Measurements from ENCODE around the gene PMM1. TPM values are rescaled to one million over a fixed set of nuclear protein-coding genes. Genes with fewer than 3 reads are reported as not detected.
"Not testable (repeated sequence)": the region's sequence is repeated elsewhere in the genome, so short reads cannot be mapped to it uniquely, and the experiment has no call there.

Gene PMM1
- total and polyA plus RNA-seq, 4 experiments from 2014 or later, result 31.7 to 45.7 (median 32.5) TPM

DNA sequence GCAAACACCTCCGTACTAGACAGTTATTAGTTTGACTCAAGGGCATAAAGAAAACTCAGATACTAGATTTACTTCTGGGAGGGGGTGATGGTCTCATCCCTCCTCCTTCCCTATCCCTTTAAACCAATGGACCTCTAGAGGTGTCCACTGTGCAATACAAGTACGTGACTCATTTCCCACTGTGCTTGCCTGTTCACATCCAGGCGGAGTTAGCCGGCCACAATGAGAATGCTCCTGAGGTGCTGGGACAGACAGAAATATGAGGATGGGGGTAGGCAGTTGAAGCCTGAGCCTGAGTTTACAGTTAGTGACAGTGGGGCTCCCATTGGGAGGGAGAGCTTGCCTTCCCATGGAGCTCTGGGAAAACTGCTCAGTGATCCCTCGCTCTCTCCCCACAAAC is 8.4 kb upstream of the PMM1 start:
- no peaks in the 10 kb centered on the region for H3K9me3 ChIP-seq (ENCODE audit: control insufficient read depth in 1 of 2, low read length in 2 of 2)
- no peaks in the 10 kb centered on the region for H3K9me3 Mint-ChIP-seq
- no peak for DNase-seq
- H3K27ac ChIP-seq (ENCODE audit: low read depth, low read length), result no peak overlapping the region
- no peaks in the 10 kb centered on the region for H3K27me3 ChIP-seq (ENCODE audit: insufficient read depth, low read length)
- POLR2A ChIA-PET (ENCODE audit: partially characterized antibody), result interaction anchor here (1.2 to 1.9 kb wide), 4 partner anchors 9 to 54 kb away, joined by 3 to 7 read pairs (median 4); partner anchors contain the start of genes PMM1 and POLR3H
- peaks cover 13% of the 10 kb centered on the region for H3K36me3 ChIP-seq (ENCODE audit: insufficient read depth, low read length)
- CTCF ChIA-PET (ENCODE audit: partially characterized antibody), result interaction anchor here (1.2 to 2.2 kb wide), 9 partner anchors 9 to 197 kb away, joined by 3 to 10 read pairs (median 3); partner anchors contain the start of genes PMM1 and POLR3H
- H3K4me1 Mint-ChIP-seq, result peaks cover 6 to 10% (median 9%) of the 10 kb centered on the region in 4 donors
- intact Hi-C loops (cut with micrococcal nuclease), result loop anchor here (5.0 kb wide), 1 partner anchor 196 kb away; no protein-coding TSS in a partner anchor
- peaks cover 13 to 20% of the 10 kb centered on the region in 2 donors for H3K36me3 Mint-ChIP-seq
- H3K4me3 Mint-ChIP-seq, result no peak overlapping the region
- peaks cover 7% of the 10 kb centered on the region for H3K4me1 ChIP-seq (ENCODE audit: insufficient read depth, low read length)
- no peak overlapping the region for H3K27ac Mint-ChIP-seq
- H3K27me3 Mint-ChIP-seq, result no peaks in the 10 kb centered on the region
- H3K4me3 ChIP-seq (ENCODE audit: low read length in 2 of 2), result no peak overlapping the region

DNA sequence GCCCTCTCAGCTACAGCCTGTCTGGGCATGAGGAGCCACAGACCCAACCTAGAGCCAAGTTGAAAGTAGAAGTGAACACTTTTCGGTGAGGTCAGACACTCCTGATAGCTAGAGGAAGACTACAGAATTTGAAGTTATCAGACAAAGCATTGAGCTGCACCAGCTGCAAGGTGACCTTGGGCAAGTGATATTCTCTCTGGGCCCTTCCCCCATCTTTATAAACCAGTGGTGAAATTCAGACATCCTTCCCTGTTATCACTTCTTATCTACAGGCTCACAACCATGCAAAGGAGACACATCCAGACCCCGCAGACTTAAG is 8.0 kb upstream of the PMM1 start:
- no peak for DNase-seq
- H3K9me3 Mint-ChIP-seq, result no peaks in the 10 kb centered on the region
- H3K4me1 Mint-ChIP-seq, result peaks cover 3 to 5% (median 4%) of the 10 kb centered on the region in 4 donors
- Histone ChIP-seq H3K36me3 (ENCODE audit: insufficient read depth, low read length) (peaks cover 8% of the 10 kb centered on the region), H3K9me3 (ENCODE audit: control insufficient read depth in 1 of 2, low read length in 2 of 2) (no peaks in the 10 kb centered on the region), H3K27ac (ENCODE audit: low read depth, low read length) (no peak overlapping the region), H3K4me3 (ENCODE audit: low read length in 2 of 2) (no peak overlapping the region), H3K4me1 (ENCODE audit: insufficient read depth, low read length) (peaks cover 4% of the 10 kb centered on the region), H3K27me3 (ENCODE audit: insufficient read depth, low read length) (no peaks in the 10 kb centered on the region)
- no peaks in the 10 kb centered on the region for H3K27me3 Mint-ChIP-seq
- H3K27ac Mint-ChIP-seq, result no peak overlapping the region
- peaks cover 9 to 16% of the 10 kb centered on the region in 2 donors for H3K36me3 Mint-ChIP-seq
- intact Hi-C loops (cut with micrococcal nuclease), result loop anchor here (5.0 kb wide), 1 partner anchor 195 kb away; no protein-coding TSS in a partner anchor
- POLR2A ChIA-PET (ENCODE audit: partially characterized antibody), result interaction anchor here (1.2 to 1.9 kb wide), 5 partner anchors 8 to 53 kb away, joined by 3 to 7 read pairs (median 4); partner anchors contain the start of genes DESI1, PMM1, POLR3H and XRCC6
- CTCF ChIA-PET (ENCODE audit: partially characterized antibody), result interaction anchor here (1.1 to 2.2 kb wide), 10 partner anchors 8 to 196 kb away, joined by 3 to 10 read pairs (median 3); partner anchors contain the start of genes PMM1 and POLR3H
- H3K4me3 Mint-ChIP-seq, result no peak overlapping the region

DNA sequence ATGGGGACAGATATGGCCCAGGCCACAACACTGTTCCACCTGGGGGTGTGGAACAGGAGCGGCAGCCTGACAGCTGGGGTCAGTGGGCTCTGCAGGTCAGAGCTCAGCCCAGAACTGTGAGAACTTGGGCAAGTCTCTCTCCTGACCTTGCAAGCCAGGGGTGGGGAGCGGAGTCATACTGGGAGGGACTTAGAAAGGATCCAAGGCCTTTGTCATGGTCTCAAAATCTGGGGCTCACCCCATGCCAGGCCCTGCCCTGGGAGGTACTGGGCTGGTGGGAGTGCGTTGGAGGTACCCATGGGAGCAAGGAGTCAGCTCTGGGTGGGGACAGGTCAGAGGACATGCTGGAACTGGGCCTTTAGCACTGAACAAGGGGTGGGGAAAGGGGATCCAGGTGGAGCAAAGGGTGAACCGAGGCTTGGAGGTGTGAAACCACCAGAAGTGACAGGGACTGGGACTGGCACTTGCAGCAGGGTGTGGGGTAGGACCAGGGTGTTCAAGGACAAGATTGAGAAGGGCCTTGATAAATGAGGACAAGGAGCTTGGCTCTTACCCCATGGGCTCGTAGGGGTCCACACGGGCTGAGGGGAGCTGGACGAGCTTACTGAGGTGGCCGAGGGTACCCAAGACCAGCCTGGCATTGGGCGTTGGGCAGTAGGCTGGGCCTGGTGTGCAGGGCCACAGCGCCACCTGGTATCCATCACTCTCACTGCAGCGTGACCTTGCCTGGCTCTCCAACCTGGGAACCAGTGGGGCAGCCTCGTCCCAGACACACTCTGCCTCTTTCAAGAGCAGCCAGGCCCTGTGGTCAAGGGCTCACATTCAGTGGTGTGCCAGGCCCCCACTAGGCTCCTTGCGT is 7.4 kb upstream of the PMM1 start:
- peak overlapping the region in 1 of 7 donors; percentile 37 for H3K27ac Mint-ChIP-seq
- H3K27ac ChIP-seq (ENCODE audit: low read depth, low read length), result no peak overlapping the region
- POLR2A ChIA-PET (ENCODE audit: partially characterized antibody), result interaction anchor here (1.2 to 1.9 kb wide), 4 partner anchors 15 to 53 kb away, joined by 3 to 5 read pairs (median 4); partner anchors contain the start of genes DESI1, POLR3H and XRCC6
- H3K4me3 Mint-ChIP-seq, result no peak overlapping the region
- H3K4me1 Mint-ChIP-seq, result no peaks in the 10 kb centered on the region
- H3K4me1 ChIP-seq (ENCODE audit: insufficient read depth, low read length), result no peaks in the 10 kb centered on the region
- no peaks in the 10 kb centered on the region for H3K27me3 ChIP-seq (ENCODE audit: insufficient read depth, low read length)
- no peaks in the 10 kb centered on the region for H3K9me3 Mint-ChIP-seq
- DNase-seq, result peak in 3 of 5 donors; percentile 14 to 31 (median 19)
- H3K27me3 Mint-ChIP-seq, result no peaks in the 10 kb centered on the region
- H3K4me3 ChIP-seq (ENCODE audit: low read length in 2 of 2), result no peak overlapping the region
- H3K36me3 ChIP-seq (ENCODE audit: insufficient read depth, low read length), result peaks cover 3% of the 10 kb centered on the region
- H3K36me3 Mint-ChIP-seq, result peaks cover 5 to 12% of the 10 kb centered on the region in 2 donors
- H3K9me3 ChIP-seq (ENCODE audit: control insufficient read depth in 1 of 2, low read length in 2 of 2), result no peaks in the 10 kb centered on the region
- intact Hi-C loops (cut with micrococcal nuclease), result loop anchor here (5.0 kb wide), 1 partner anchor 195 kb away; no protein-coding TSS in a partner anchor
- CTCF ChIA-PET (ENCODE audit: partially characterized antibody), result interaction anchor here (0.6 to 2.2 kb wide), 11 partner anchors 8 to 196 kb away, joined by 3 to 10 read pairs (median 3); partner anchors contain the start of genes PMM1 and POLR3H

DNA sequence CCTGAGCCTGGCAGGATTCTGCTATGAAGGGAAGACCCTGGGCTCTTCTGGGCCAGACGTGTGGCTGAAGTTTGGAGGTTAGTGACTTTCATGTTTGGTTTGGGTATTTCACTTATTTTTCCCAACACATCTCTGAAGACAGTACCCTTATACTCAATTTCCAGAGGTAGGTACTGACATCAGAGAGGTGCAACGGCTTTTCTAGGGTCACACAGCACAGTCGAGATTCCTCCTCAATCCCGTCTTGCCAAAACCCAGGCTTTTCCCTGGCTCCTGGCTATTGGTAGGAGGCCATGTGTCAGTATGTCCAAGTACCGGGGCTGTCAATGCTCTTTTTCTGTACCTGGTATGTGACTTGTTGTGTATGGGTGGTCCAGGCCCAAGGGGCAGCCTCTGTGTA is 6.1 kb upstream of the PMM1 start:
- peaks cover 3% of the 10 kb centered on the region for H3K36me3 ChIP-seq (ENCODE audit: insufficient read depth, low read length)
- no peak overlapping the region for H3K27ac Mint-ChIP-seq
- no peaks in the 10 kb centered on the region for H3K27me3 ChIP-seq (ENCODE audit: insufficient read depth, low read length)
- H3K27me3 Mint-ChIP-seq, result no peaks in the 10 kb centered on the region
- intact Hi-C loops (cut with micrococcal nuclease), result loop anchor here (5.0 kb wide), 1 partner anchor 193 kb away; no protein-coding TSS in a partner anchor
- CTCF ChIA-PET (ENCODE audit: partially characterized antibody), result no interaction called here
- no peak overlapping the region for H3K4me3 ChIP-seq (ENCODE audit: low read length in 2 of 2)
- POLR2A ChIA-PET (ENCODE audit: partially characterized antibody), result no interaction called here
- no peaks in the 10 kb centered on the region for H3K9me3 ChIP-seq (ENCODE audit: control insufficient read depth in 1 of 2, low read length in 2 of 2)
- H3K9me3 Mint-ChIP-seq, result no peaks in the 10 kb centered on the region
- no peaks in the 10 kb centered on the region for H3K4me1 ChIP-seq (ENCODE audit: insufficient read depth, low read length)
- H3K36me3 Mint-ChIP-seq, result peaks cover 0 to 3% of the 10 kb centered on the region in 2 donors
- H3K27ac ChIP-seq (ENCODE audit: low read depth, low read length), result no peak overlapping the region
- DNase-seq, result no peak
- H3K4me3 Mint-ChIP-seq, result no peak overlapping the region
- peaks cover 0 to 1% (median 0%) of the 10 kb centered on the region in 4 donors for H3K4me1 Mint-ChIP-seq

DNA sequence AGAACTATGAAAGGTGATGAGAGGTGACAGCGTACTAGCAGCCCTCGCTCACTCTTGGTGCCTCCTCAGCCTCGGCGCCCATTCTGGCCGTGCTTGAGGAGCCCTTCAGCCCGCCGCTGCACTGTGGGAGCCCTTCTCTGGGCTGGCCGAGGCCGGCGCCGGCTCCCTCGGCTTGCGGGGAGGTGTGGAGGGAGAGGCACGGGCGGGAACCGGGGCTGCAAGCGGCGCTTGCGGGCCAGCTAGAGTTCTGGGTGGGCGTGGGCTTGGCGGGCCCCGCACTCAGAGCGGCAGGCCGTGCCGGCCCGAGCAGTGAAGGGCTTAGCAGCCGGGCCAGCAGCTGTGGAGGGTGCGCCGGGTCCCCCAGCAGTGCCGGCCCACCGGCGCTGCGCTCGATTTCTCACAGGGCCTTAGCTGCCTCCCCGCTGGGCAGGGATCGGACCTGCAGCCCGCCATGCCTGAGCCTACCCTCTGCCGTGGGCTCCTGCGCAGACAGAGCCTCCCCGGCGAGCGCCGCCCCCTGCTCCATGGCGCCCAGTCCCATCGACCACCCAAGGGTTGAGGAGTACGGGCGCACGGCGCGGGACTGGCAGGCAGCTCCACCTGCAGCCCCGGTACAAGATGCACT is 3.8 kb upstream of the PMM1 start:
- peaks cover 5 to 19% (median 12%) of the 10 kb centered on the region in 4 donors for H3K4me1 Mint-ChIP-seq
- H3K36me3 Mint-ChIP-seq; DNase-seq; H3K27ac ChIP-seq (ENCODE audit: low read depth, low read length); H3K27me3 ChIP-seq (ENCODE audit: insufficient read depth, low read length); H3K9me3 ChIP-seq (ENCODE audit: control insufficient read depth in 1 of 2, low read length in 2 of 2); H3K27me3 Mint-ChIP-seq; H3K4me1 ChIP-seq (ENCODE audit: insufficient read depth, low read length); CTCF ChIA-PET (ENCODE audit: partially characterized antibody); H3K4me3 ChIP-seq (ENCODE audit: low read length in 2 of 2); H3K9me3 Mint-ChIP-seq; POLR2A ChIA-PET (ENCODE audit: partially characterized antibody); H3K27ac Mint-ChIP-seq; H3K36me3 ChIP-seq (ENCODE audit: insufficient read depth, low read length); H3K4me3 Mint-ChIP-seq; intact Hi-C loops (cut with micrococcal nuclease): not testable (repeated sequence)

DNA sequence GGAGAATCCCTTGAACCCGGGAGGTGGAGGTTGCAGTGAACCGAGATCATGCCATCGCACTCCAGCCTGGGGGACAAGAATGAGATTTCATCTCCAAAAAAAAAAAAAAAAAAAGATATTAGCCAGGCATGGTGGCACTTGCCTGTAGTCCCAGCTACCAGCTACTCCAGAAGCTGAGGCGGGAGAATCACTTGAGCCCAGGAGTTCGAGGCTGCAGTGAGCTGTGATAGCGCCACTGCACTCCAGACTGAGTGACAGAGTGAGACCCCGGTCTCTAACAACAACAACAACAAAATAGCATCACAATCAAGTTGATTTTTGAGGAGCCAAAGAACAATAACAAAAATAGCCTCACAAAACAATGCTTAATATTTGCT is 2.3 kb downstream of the PMM1 start:
- Mint-ChIP-seq H3K27me3 (no peaks in the 10 kb centered on the region), H3K9me3 (no peaks in the 10 kb centered on the region), H3K36me3 (peaks cover 8 to 32% of the 10 kb centered on the region in 2 donors), H3K4me3 (peak overlapping the region in 3 of 8 donors; percentile 1 to 60 (median 43)), H3K27ac (no peak overlapping the region), H3K4me1 (peaks cover 7 to 30% (median 18%) of the 10 kb centered on the region in 4 donors)
- H3K4me1 ChIP-seq (ENCODE audit: insufficient read depth, low read length), result peaks cover 10% of the 10 kb centered on the region
- no peak for DNase-seq
- POLR2A ChIA-PET (ENCODE audit: partially characterized antibody), result no interaction called here
- intact Hi-C loops (cut with micrococcal nuclease), result loop anchor here (10.0 kb wide), 1 partner anchor 143 kb away; the partner anchor contains the start of gene TOB2
- peaks cover 16% of the 10 kb centered on the region for H3K36me3 ChIP-seq (ENCODE audit: insufficient read depth, low read length)
- H3K4me3 ChIP-seq (ENCODE audit: low read length in 2 of 2), result no peak overlapping the region
- H3K9me3 ChIP-seq (ENCODE audit: control insufficient read depth in 1 of 2, low read length in 2 of 2), result no peaks in the 10 kb centered on the region
- H3K27ac ChIP-seq (ENCODE audit: low read depth, low read length), result no peak overlapping the region
- CTCF ChIA-PET (ENCODE audit: partially characterized antibody), result interaction anchor here (1.1 kb wide), 1 partner anchor 34 kb away, joined by 3 read pairs; no protein-coding TSS in a partner anchor
- no peaks in the 10 kb centered on the region for H3K27me3 ChIP-seq (ENCODE audit: insufficient read depth, low read length)

DNA sequence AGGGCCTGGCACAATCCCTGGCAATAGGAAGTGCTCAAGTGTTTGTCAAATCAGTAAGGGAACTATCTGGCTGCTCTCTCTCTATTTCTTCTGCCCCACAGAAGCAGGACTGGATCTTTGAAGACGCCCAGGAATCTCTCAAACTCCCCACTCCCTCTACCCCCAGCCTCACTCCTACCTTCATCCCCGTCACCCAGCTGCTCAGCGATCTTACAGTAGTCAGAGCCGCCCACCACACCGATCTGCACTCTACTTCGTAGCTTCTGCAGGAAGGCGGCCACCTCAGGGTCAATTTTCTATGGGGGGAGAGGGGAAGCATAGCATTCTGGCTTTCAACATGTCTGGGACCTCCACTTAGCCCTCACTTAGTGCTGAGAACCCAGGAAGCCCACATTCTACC is 3.7 kb downstream of the PMM1 start:
- peaks cover 19% of the 10 kb centered on the region for H3K36me3 ChIP-seq (ENCODE audit: insufficient read depth, low read length)
- peaks cover 9 to 35% of the 10 kb centered on the region in 2 donors for H3K36me3 Mint-ChIP-seq
- H3K4me3 ChIP-seq (ENCODE audit: low read length in 2 of 2), result no peak overlapping the region
- no peaks in the 10 kb centered on the region for H3K27me3 ChIP-seq (ENCODE audit: insufficient read depth, low read length)
- H3K4me3 Mint-ChIP-seq, result no peak overlapping the region
- ChIA-PET POLR2A (ENCODE audit: partially characterized antibody) (no interaction called here), CTCF (ENCODE audit: partially characterized antibody) (no interaction called here)
- H3K4me1 ChIP-seq (ENCODE audit: insufficient read depth, low read length), result peaks cover 10% of the 10 kb centered on the region
- no peak for DNase-seq
- intact Hi-C loops (cut with micrococcal nuclease), result loop anchor here (10.0 kb wide), 1 partner anchor 141 kb away; the partner anchor contains the start of gene TOB2
- no peaks in the 10 kb centered on the region for H3K9me3 ChIP-seq (ENCODE audit: control insufficient read depth in 1 of 2, low read length in 2 of 2)
- no peaks in the 10 kb centered on the region for H3K9me3 Mint-ChIP-seq
- H3K27ac ChIP-seq (ENCODE audit: low read depth, low read length), result no peak overlapping the region
- peaks cover 7 to 31% (median 18%) of the 10 kb centered on the region in 4 donors for H3K4me1 Mint-ChIP-seq
- H3K27me3 Mint-ChIP-seq, result no peaks in the 10 kb centered on the region
- peak overlapping the region in 2 of 7 donors; percentile 18 to 19 for H3K27ac Mint-ChIP-seq
